GM23338 (cell line): ENCODE data around the gene LLPH. TPM values are rescaled to one million over a fixed set of nuclear protein-coding genes. Genes with fewer than 3 reads are reported as not detected.

ENCODE experiments used
- ATAC-seq: fragments of 200-7000 bp; cut with Tn5 transposase; 3 replicates; pipeline ENCODE4 v1.9.1; 2020
- DNase-seq: peaks from one replicate; pipeline ENCODE4 v3.0.0-alpha.2; 2015; ENCODE audit warnings: low spot score
- H2AFZ ChIP-seq: fragments of 200-600 bp; sonication (generic); 2 replicates; pipeline ENCODE4 v1.8.0; 2016; ENCODE audit warnings: antibody characterized with exemption, mild to moderate bottlenecking, moderate library complexity
- H3F3A ChIP-seq: fragments of 200-600 bp; sonication (generic); replicated peaks from 2 replicates; pipeline ENCODE4 v1.8.0; 2017; ENCODE audit warnings: antibody characterized with exemption, mixed run types, low read depth
- H3K27ac ChIP-seq: fragments of 200-600 bp; sonication (generic); 2 replicates; pipeline ENCODE4 v1.6.1; 2016; ENCODE audit warnings: low read depth
- H3K27me3 ChIP-seq: fragments of 200-600 bp; sonication (generic); 2 replicates; pipeline ENCODE4 v1.8.0; 2016; ENCODE audit warnings: mild to moderate bottlenecking, mixed run types, moderate library complexity; ENCODE audit not compliant: insufficient read depth
- H3K36me3 ChIP-seq: fragments of 200-600 bp; sonication (generic); 2 replicates; pipeline ENCODE4 v1.8.0; 2016; ENCODE audit warnings: mild to moderate bottlenecking; ENCODE audit not compliant: insufficient read depth
- H3K4me1 ChIP-seq: fragments of 200-600 bp; sonication (generic); 2 replicates; pipeline ENCODE4 v1.8.0; 2016; ENCODE audit warnings: mild to moderate bottlenecking, moderate library complexity; ENCODE audit not compliant: insufficient read depth
- H3K4me2 ChIP-seq: fragments of 200-600 bp; sonication (generic); 2 replicates; pipeline ENCODE4 v1.7.1; 2017; ENCODE audit warnings: mixed run types
- H3K4me3 ChIP-seq: fragments of 200-600 bp; sonication (generic); 2 replicates; pipeline ENCODE4 v1.6.1; 2016; ENCODE audit warnings: mixed run types
- H3K79me2 ChIP-seq: fragments of 200-600 bp; sonication (generic); replicated peaks from 2 replicates; pipeline ENCODE4 v1.8.0; 2017; ENCODE audit warnings: mild to moderate bottlenecking; ENCODE audit not compliant: insufficient read depth
- H3K9me2 ChIP-seq: fragments of 200-600 bp; sonication (generic); 2 replicates; pipeline ENCODE4 v1.8.0; 2017; ENCODE audit not compliant: insufficient read depth
- H4K20me1 ChIP-seq: fragments of 200-600 bp; sonication (generic); replicated peaks from 2 replicates; pipeline ENCODE4 v1.8.0; 2017; ENCODE audit warnings: mild to moderate bottlenecking; ENCODE audit not compliant: insufficient read depth
- H3K27ac Mint-ChIP-seq: 2 replicates; pipeline ENCODE4 v1.8.0; 2020; ENCODE audit warnings: inconsistent platforms, mild to moderate bottlenecking, moderate library complexity, mixed read lengths
- H3K27me3 Mint-ChIP-seq: 3 replicates; pipeline ENCODE4 v1.8.0; 2022; ENCODE audit warnings: low read depth, mild to moderate bottlenecking, moderate library complexity, mixed read lengths, inconsistent platforms; ENCODE audit not compliant: insufficient read depth, poor library complexity
- H3K36me3 Mint-ChIP-seq: 3 replicates; pipeline ENCODE4 v1.8.0; 2021; ENCODE audit warnings: low read depth, mild to moderate bottlenecking, inconsistent platforms, moderate library complexity, mixed read lengths
- H3K4me1 Mint-ChIP-seq: 3 replicates; pipeline ENCODE4 v1.8.0; 2020; ENCODE audit warnings: mild to moderate bottlenecking, inconsistent platforms, mixed read lengths
- H3K4me3 Mint-ChIP-seq: 3 replicates; pipeline ENCODE4 v1.8.0; 2021; ENCODE audit warnings: moderate library complexity, mild to moderate bottlenecking, inconsistent platforms, mixed read lengths
- H3K9me3 Mint-ChIP-seq: 3 replicates; pipeline ENCODE4 v1.8.0; 2020; ENCODE audit warnings: moderate library complexity, mild to moderate bottlenecking, inconsistent platforms, mixed read lengths
- CREB1 ChIP-seq: fragments of 250-450 bp; sonication (Bioruptor Pico); IDR thresholded peaks from 2 replicates; pipeline ENCODE4 v1.5.0; 2020; ENCODE audit warnings: low read depth, mild to moderate bottlenecking, moderate library complexity
- EZH2 ChIP-seq: fragments of 200-600 bp; sonication (generic); IDR thresholded peaks from one replicate; pipeline ENCODE4 v1.8.0; 2017; ENCODE audit warnings: antibody characterized with exemption, mild to moderate bottlenecking, low read depth; ENCODE audit not compliant: unreplicated experiment
- EZH2phosphoT487 ChIP-seq: fragments of 200-600 bp; sonication (generic); IDR thresholded peaks from one replicate; pipeline ENCODE4 v1.8.1; 2018; ENCODE audit warnings: antibody characterized with exemption; ENCODE audit not compliant: unreplicated experiment
- JUNB ChIP-seq: IDR thresholded peaks from one replicate; pipeline ENCODE4 v1.6.1; 2016; ENCODE audit warnings: antibody characterized with exemption; ENCODE audit not compliant: unreplicated experiment
- NANOG ChIP-seq: IDR thresholded peaks from 2 replicates; pipeline ENCODE4 v1.6.1; 2016; ENCODE audit warnings: antibody characterized with exemption, borderline replicate concordance
- POLR2AphosphoS5 ChIP-seq: IDR thresholded peaks from 2 replicates; pipeline ENCODE4 v1.6.1; 2016; ENCODE audit warnings: antibody characterized with exemption, low read depth
- STAT1 ChIP-seq: IDR thresholded peaks from one replicate; pipeline ENCODE4 v1.6.1; 2016; ENCODE audit warnings: antibody characterized with exemption; ENCODE audit not compliant: unreplicated experiment
- ZNF114 ChIP-seq: fragments of 250-450 bp; sonication (Bioruptor Pico); IDR thresholded peaks from 2 replicates; pipeline ENCODE4 v1.5.0; 2020; ENCODE audit warnings: mild to moderate bottlenecking, moderate library complexity
- ZNF331 ChIP-seq: fragments of 250-450 bp; sonication (Bioruptor Pico); IDR thresholded peaks from 2 replicates; pipeline ENCODE4 v1.5.0; 2020; ENCODE audit warnings: low read depth, mild to moderate bottlenecking, moderate library complexity
- polyA plus RNA-seq: library from polyadenylated mRNA; unstranded; fragments of >200 nt; fragmentation: Nextera tagmentation; extraction: Ambion mirVana; gene quantifications from 2 replicates; pipeline ENCODE4 v1.2.1, GENCODE V29; 2016
- total RNA-seq: library from RNA; depleted of rRNA; stranded (reverse); fragments of >200 nt; shearing (Covaris generic); gene quantifications from 2 replicates; pipeline ENCODE4 v1.2.3, GENCODE V29; 2014
- TF ChIP-seq, protein P1 (sequence below): IDR thresholded peaks from one replicate; pipeline ENCODE4 v1.6.1; 2018; ENCODE audit warnings: antibody characterized with exemption; ENCODE audit not compliant: unreplicated experiment
- TF ChIP-seq, protein P2 (sequence below): fragments of 250-450 bp; sonication (Bioruptor Pico); IDR thresholded peaks from 2 replicates; pipeline ENCODE4 v1.5.0; 2020; ENCODE audit warnings: mild to moderate bottlenecking, moderate library complexity
- TF ChIP-seq, protein P3 (sequence below), 2 experiments: fragments of 200-600 bp in 1 of 2; sonication (generic) in 1 of 2; conservative IDR thresholded peaks; 2 replicates each; pipeline versions ENCODE4 v1.5.1 to v1.6.1; 2016 to 2017; ENCODE audit warnings: antibody characterized with exemption in 2 of 2, low read depth in 2 of 2, mild to moderate bottlenecking in 2 of 2, moderate library complexity in 1 of 2
- TF ChIP-seq, protein P4 (sequence below): IDR thresholded peaks from 2 replicates; pipeline ENCODE4 v1.6.1; 2016; ENCODE audit warnings: antibody characterized with exemption

LLPH gene
- total and polyA plus RNA-seq, 2 experiments from 2014 or later, result 10.7 to 56.6 TPM

DNA sequence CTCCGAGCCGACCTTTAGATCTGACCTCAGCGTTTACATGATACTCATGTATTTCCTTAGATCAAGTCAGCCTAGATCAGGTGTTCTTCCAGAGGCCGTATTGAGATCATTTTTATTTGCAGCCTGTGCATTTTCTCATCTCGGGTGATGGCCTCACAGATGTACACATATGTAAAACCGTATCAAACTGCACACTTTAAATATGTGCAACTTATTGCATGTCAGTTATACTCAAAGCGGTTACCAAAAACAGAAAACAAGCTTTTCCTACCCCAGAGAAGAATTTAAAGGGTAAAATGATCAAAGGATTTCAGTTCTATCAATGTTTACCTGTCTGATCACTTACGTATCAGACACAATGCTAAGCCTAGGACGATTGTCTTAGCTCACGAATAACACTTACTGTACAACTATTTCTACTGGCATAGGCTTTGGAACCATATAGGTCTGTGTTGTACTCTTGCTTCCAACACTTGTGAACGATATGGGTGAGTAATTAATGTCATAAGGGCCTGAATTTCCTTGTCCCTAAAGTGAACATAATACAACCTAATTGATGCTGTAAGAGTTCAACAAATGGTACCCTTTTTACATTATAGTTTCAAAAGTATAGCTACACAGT is 628 bp upstream of the LLPH start:
- peaks cover 12% of the 10 kb centered on the region for H3K4me1 Mint-ChIP-seq
- Histone ChIP-seq H4K20me1 (peaks cover 8% of the 10 kb centered on the region), H3K4me3 (peak overlapping the region; percentile 88), H3K79me2 (peaks cover 52% of the 10 kb centered on the region), H3K27ac (peak overlapping the region; percentile 57; the same call in 1 of the 2 replicates), H2AFZ (peak overlapping the region; percentile 77; the same call in 1 of the 2 replicates), H3K9me2 (no peaks in the 10 kb centered on the region), H3K4me2 (peak overlapping the region; percentile 82), H3K4me1 (0 out of 2 replicates have a peak, but pooled peaks cover 11% of the 10 kb centered on the region), H3F3A (no peaks in the 10 kb centered on the region), H3K36me3 (peaks cover 18% of the 10 kb centered on the region; the same call in 1 of the 2 replicates), H3K27me3 (no peaks in the 10 kb centered on the region)
- peak overlapping the region; percentile 99 for H3K27ac Mint-ChIP-seq
- peaks cover 17% of the 10 kb centered on the region for H3K9me3 Mint-ChIP-seq
- no peak for DNase-seq
- TF ChIP-seq CREB1 (CRISPR knock-in tag), result no peak
- TF ChIP-seq STAT1, result no peak
- TF ChIP-seq, protein P1, sequence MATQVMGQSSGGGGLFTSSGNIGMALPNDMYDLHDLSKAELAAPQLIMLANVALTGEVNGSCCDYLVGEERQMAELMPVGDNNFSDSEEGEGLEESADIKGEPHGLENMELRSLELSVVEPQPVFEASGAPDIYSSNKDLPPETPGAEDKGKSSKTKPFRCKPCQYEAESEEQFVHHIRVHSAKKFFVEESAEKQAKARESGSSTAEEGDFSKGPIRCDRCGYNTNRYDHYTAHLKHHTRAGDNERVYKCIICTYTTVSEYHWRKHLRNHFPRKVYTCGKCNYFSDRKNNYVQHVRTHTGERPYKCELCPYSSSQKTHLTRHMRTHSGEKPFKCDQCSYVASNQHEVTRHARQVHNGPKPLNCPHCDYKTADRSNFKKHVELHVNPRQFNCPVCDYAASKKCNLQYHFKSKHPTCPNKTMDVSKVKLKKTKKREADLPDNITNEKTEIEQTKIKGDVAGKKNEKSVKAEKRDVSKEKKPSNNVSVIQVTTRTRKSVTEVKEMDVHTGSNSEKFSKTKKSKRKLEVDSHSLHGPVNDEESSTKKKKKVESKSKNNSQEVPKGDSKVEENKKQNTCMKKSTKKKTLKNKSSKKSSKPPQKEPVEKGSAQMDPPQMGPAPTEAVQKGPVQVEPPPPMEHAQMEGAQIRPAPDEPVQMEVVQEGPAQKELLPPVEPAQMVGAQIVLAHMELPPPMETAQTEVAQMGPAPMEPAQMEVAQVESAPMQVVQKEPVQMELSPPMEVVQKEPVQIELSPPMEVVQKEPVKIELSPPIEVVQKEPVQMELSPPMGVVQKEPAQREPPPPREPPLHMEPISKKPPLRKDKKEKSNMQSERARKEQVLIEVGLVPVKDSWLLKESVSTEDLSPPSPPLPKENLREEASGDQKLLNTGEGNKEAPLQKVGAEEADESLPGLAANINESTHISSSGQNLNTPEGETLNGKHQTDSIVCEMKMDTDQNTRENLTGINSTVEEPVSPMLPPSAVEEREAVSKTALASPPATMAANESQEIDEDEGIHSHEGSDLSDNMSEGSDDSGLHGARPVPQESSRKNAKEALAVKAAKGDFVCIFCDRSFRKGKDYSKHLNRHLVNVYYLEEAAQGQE, result no peak
- TF ChIP-seq, protein P2, sequence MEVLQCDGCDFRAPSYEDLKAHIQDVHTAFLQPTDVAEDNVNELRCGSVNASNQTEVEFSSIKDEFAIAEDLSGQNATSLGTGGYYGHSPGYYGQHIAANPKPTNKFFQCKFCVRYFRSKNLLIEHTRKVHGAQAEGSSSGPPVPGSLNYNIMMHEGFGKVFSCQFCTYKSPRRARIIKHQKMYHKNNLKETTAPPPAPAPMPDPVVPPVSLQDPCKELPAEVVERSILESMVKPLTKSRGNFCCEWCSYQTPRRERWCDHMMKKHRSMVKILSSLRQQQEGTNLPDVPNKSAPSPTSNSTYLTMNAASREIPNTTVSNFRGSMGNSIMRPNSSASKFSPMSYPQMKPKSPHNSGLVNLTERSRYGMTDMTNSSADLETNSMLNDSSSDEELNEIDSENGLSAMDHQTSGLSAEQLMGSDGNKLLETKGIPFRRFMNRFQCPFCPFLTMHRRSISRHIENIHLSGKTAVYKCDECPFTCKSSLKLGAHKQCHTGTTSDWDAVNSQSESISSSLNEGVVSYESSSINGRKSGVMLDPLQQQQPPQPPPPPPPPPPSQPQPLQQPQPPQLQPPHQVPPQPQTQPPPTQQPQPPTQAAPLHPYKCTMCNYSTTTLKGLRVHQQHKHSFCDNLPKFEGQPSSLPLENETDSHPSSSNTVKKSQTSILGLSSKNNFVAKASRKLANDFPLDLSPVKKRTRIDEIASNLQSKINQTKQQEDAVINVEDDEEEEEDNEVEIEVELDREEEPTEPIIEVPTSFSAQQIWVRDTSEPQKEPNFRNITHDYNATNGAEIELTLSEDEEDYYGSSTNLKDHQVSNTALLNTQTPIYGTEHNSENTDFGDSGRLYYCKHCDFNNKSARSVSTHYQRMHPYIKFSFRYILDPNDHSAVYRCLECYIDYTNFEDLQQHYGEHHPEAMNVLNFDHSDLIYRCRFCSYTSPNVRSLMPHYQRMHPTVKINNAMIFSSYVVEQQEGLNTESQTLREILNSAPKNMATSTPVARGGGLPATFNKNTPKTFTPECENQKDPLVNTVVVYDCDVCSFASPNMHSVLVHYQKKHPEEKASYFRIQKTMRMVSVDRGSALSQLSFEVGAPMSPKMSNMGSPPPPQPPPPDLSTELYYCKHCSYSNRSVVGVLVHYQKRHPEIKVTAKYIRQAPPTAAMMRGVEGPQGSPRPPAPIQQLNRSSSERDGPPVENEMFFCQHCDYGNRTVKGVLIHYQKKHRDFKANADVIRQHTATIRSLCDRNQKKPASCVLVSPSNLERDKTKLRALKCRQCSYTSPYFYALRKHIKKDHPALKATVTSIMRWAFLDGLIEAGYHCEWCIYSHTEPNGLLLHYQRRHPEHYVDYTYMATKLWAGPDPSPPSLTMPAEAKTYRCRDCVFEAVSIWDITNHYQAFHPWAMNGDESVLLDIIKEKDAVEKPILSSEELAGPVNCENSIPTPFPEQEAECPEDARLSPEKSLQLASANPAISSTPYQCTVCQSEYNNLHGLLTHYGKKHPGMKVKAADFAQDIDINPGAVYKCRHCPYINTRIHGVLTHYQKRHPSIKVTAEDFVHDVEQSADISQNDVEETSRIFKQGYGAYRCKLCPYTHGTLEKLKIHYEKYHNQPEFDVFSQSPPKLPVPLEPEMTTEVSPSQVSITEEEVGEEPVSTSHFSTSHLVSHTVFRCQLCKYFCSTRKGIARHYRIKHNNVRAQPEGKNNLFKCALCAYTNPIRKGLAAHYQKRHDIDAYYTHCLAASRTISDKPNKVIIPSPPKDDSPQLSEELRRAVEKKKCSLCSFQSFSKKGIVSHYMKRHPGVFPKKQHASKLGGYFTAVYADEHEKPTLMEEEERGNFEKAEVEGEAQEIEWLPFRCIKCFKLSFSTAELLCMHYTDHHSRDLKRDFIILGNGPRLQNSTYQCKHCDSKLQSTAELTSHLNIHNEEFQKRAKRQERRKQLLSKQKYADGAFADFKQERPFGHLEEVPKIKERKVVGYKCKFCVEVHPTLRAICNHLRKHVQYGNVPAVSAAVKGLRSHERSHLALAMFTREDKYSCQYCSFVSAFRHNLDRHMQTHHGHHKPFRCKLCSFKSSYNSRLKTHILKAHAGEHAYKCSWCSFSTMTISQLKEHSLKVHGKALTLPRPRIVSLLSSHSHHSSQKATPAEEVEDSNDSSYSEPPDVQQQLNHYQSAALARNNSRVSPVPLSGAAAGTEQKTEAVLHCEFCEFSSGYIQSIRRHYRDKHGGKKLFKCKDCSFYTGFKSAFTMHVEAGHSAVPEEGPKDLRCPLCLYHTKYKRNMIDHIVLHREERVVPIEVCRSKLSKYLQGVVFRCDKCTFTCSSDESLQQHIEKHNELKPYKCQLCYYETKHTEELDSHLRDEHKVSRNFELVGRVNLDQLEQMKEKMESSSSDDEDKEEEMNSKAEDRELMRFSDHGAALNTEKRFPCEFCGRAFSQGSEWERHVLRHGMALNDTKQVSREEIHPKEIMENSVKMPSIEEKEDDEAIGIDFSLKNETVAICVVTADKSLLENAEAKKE (CRISPR knock-in tag), result no peak
- TF ChIP-seq, protein P3, sequence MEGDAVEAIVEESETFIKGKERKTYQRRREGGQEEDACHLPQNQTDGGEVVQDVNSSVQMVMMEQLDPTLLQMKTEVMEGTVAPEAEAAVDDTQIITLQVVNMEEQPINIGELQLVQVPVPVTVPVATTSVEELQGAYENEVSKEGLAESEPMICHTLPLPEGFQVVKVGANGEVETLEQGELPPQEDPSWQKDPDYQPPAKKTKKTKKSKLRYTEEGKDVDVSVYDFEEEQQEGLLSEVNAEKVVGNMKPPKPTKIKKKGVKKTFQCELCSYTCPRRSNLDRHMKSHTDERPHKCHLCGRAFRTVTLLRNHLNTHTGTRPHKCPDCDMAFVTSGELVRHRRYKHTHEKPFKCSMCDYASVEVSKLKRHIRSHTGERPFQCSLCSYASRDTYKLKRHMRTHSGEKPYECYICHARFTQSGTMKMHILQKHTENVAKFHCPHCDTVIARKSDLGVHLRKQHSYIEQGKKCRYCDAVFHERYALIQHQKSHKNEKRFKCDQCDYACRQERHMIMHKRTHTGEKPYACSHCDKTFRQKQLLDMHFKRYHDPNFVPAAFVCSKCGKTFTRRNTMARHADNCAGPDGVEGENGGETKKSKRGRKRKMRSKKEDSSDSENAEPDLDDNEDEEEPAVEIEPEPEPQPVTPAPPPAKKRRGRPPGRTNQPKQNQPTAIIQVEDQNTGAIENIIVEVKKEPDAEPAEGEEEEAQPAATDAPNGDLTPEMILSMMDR (conservative IDR thresholded peaks at IDR 0.05; ENCODE audit: low read depth in 2 of 2), result no peak
- no peak for TF ChIP-seq EZH2
- no peak for TF ChIP-seq JUNB
- TF ChIP-seq, protein P4, sequence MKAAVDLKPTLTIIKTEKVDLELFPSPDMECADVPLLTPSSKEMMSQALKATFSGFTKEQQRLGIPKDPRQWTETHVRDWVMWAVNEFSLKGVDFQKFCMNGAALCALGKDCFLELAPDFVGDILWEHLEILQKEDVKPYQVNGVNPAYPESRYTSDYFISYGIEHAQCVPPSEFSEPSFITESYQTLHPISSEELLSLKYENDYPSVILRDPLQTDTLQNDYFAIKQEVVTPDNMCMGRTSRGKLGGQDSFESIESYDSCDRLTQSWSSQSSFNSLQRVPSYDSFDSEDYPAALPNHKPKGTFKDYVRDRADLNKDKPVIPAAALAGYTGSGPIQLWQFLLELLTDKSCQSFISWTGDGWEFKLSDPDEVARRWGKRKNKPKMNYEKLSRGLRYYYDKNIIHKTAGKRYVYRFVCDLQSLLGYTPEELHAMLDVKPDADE, result no peak
- TF ChIP-seq NANOG, result no peak
- no peak for TF ChIP-seq POLR2AphosphoS5
- TF ChIP-seq ZNF114 (CRISPR knock-in tag), result no peak
- no peak for TF ChIP-seq EZH2phosphoT487
- no peak for TF ChIP-seq ZNF331 (CRISPR knock-in tag)
- H3K27me3 Mint-ChIP-seq, result peaks cover 4% of the 10 kb centered on the region
- no peak for ATAC-seq
- peak overlapping the region; percentile 94 for H3K4me3 Mint-ChIP-seq
- H3K36me3 Mint-ChIP-seq, result peaks cover 53% of the 10 kb centered on the region
